HT-29 (cell line): ENCODE results near the gene LPAR5. TPM values are rescaled to one million over a fixed set of nuclear protein-coding genes. Genes with fewer than 3 reads are reported as not detected.

Experiments
- DNase-seq: peaks from one replicate; pipeline ENCODE4 v3.0.0-alpha.2; 2015; ENCODE audit warnings: low spot score
- total RNA-seq: library from RNA; depleted of rRNA; stranded (reverse); fragments of >200 nt; shearing (Covaris generic); gene quantifications from 2 replicates; pipeline ENCODE4 v1.2.3, GENCODE V29; 2014

LPAR5 gene
- total RNA-seq, 1 experiment from 2014 or later, result not detected

- DNase-seq, result no peak
Measured at GRCh38 chr12:6639151-6639801, 3.5 kb upstream of the LPAR5 start.

- no peak for DNase-seq
Measured at GRCh38 chr12:6638305-6638704, 2.5 kb upstream of the LPAR5 start.

DNA sequence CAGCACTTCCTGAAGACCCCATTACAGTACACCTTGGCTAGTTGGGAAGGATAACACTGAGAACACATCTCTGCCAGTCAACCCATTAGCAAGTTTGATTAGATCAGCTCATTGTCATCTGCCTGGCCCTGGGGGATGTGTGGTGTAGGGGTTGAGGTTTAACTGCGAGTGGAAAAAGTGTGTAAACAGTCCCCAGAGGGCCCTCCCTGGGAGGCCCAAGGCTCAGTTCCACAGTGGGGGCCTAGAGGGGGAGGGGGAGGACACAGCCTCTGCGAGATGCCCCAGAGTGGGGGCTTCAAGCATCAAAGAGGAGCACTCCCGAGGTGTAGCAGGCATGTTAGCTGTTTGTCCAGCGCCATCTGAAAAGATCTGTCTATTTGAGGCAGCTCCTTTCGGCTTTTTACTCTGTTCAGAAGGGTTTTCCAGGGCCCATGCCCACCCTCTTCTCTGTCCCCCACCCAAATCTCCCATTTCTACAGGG, 344 bp downstream of the LPAR5 start:
- no peak for DNase-seq

- no peak for DNase-seq
Measured at GRCh38 chr12:6632026-6632983, 3.5 kb downstream of the LPAR5 start.

- no peak for DNase-seq
Measured at GRCh38 chr12:6631549-6631961, 4.2 kb downstream of the LPAR5 start.

DNA sequence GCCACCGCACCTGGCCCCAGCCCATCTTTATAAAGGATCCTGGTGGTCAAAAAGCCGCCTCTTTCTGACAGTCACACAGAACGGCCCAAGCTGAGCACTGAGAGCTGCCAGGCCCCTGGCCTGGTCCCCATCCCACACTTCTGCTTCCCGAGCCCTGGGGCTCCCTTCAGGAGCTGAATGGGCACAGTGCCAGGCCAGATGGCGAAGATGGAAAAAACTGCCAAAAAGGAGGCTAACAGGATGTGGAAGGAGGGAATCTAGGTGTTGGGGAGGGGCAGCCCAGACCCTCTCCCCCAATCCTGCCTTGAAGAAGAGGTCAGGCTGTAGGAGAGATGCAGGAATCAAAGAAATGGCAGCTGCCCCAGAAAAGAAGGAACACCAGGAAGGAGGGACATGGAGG, 5.0 kb downstream of the LPAR5 start:
- DNase-seq, result no peak

DNA sequence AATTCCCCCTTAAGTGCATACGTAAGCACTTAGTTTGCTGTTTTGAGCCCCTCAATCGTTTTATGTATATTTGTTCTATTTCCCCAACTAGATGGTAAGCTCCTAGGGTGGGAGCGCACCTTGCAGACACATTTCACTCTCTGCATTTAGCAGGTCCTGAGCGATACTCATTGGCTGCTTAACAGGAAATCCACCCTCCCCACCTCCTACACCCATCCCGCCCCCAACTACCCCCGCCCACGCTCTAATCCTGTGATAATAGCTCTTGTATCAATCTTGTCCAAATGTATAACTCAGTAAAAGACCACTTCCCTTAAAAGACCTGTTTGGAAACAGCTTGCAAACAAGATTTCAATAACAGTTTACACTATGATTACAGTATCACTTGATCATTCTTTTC, 8.1 kb downstream of the LPAR5 start:
- DNase-seq, result no peak

DNA sequence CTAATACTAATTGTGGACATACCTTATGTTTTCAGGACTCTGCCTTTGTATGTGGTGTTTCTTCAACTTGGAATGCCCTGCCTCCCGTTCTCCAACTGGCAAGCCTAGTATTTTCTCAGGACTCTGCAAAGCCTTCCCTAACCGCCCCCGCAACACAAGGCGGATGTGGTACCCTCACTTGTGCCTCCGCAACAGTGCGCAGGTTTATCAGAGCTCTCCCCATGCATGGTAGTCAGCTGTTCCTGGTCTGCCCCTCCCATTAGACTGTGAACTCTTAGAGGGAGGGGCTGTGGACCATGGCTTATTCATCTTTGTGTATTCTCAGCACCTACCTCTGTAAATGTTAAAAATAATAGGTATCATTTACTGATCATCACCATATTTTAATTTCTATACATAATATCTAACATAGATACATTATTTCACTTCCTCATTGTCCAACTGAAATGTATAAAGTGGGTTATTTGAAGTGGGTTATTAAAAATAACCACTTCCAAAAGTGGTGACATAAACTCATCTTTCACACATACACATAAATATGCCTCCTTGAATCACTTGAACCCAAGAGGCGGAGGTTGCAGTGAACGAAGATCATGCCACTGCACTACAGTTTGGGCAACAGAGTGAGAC, 9.0 kb downstream of the LPAR5 start:
- no peak for DNase-seq

DNA sequence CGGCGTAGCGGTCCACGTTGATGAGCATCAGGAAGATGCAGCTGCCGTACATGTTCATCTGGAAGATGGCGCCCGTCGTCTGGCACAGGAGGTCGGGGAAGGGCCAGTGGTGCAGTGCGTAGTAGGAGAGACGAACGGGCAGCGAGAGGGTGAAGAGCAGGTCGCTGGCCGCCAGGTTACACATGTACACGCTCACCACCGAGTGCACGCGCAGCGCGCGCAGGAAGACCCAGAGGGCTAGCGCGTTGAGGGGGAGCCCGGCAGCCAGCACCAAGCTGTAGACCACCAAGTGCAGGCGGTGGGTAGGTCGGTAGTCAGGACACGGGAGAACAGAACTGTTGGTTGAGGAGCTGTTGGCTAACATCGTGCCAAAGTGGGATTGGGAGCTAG, 14.9 kb downstream of the LPAR5 start:
- no peak for DNase-seq

DNA sequence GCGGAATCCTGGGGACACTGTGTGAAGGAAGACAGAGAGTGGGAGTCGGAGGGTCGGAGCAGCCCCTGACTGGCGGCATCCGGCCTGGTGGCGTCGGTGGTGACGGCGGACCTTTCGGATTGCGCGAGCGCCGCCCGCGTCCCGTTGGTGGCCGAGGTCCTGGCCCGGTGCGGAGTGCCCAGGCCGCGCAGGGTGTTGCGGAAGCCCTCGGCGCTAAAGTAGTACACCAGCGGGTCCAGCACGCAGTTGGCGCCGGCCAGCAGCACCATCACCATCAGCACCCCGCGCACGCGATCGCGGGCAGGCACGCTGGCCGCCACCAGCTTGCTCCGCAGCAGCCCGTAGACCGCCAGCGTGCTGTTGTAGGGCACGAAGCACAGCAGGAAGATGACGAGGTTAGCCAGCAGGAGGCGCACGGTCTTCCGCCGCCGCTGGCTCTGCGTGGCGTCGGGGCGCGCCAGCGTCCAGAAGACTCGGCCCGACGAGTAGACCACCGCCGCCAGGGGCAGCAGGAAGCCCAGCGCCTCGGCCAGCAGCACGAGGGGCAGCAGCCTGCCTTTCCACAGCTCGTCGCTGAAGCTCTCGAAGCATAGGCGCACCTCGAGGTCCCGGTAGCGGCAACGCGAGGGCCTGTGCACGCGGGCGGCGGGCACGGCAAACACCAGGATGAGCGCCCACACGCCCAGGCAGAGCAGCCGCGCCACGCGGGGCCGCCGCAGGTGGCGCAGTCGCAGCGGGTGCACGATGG, 15.4 kb downstream of the LPAR5 start:
- no peak for DNase-seq

- DNase-seq, result no peak
Measured at GRCh38 chr12:6618483-6619225, 17.1 kb downstream of the LPAR5 start.

DNA sequence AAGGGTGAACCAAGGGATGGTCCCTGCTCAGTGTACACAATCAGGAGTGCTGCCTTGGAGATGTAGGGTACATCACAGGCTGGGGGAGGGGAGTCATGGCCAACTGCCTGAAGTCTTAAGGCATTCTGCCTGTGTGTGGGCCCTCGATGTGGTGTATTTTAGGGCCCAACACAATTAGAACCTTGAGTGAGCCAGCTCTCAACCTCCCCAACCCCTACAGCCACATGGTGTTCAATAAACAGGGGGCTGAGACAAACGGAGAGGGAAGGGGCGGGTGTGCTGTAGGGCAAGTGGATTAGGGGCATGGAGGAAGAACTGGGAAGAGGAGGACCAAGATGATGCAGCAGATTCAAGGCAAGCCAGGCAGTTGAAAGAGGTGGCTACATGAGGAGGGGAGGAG, 20.0 kb downstream of the LPAR5 start:
- no peak for DNase-seq

- DNase-seq, result peak; percentile 57
Measured at GRCh38 chr12:6614513-6615172, 21.1 kb downstream of the LPAR5 start.

- peak; percentile 91 for DNase-seq
Measured at GRCh38 chr12:6613776-6614512, 21.8 kb downstream of the LPAR5 start.

DNA sequence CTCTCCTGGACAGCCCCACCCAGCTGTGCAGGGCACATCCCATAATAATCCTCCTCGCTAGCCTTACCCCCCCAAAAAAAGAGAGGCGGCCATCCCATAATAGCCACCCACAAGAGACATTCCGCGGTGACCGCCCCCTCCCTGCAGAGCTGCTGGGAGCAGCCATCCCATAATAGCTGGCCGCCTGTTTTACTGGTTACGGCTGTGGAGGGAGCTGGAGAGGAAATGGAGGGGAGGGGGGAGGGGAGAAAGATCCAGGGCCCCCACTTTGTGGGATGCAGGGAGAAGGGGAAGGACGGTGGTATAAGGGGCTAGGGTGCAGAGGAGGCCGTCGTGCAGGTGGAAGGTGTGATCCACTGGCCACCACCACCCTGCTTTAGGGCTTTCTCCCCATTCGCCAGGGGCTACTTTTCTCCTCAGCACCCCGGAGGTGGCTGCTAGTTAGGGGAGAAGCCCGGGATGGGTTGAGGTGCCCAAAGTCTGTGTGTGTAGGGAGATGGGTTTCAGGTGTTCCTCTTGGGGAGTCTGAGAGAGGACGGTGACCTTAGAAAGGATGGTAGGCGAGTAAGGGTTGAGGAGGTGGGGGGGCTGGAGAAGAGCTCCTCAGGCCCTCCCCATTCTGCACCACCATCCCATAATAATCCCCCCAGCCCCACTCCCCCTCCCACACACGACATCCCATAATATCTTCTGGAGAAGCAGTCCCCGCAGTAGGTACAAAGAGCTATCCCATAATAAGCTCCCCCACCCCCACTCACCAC, 22.6 kb downstream of the LPAR5 start:
- peak; percentile 82 for DNase-seq

DNA sequence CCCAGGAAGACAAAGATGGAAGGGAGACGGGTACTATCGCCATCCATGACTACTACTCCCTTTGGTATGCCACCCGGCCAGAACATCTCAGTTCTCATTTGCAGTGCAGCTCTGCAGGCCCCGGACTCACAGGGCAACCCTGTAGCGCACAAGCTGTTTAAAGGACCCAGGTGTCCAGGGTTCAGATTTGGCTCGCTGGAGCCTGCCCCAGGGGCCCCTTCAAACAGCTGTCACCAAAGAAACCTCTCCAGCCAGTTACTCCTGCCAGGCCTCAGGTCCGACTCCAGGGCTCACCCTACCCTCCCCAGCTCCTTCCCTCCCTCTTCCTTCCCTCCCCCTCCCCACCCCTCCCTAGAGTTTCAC, 23.1 kb downstream of the LPAR5 start:
- no peak for DNase-seq

- DNase-seq, result no peak
Measured at GRCh38 chr12:6612247-6612646, 23.5 kb downstream of the LPAR5 start.

- no peak for DNase-seq
Measured at GRCh38 chr12:6608592-6609281, 27.0 kb downstream of the LPAR5 start.
